Stimulated activated CD4-positive, alpha-beta T cell treated with anti-CD3 and anti-CD28 coated beads, Interleukin-4, amount 100 ng/mL, for 1 hour (primary cell): ENCODE data around the gene GAS6.

Experiments
- DNase-seq: peaks from one replicate; pipeline ENCODE4 v3.0.0-alpha.2; 2020

GAS6 gene

DNA sequence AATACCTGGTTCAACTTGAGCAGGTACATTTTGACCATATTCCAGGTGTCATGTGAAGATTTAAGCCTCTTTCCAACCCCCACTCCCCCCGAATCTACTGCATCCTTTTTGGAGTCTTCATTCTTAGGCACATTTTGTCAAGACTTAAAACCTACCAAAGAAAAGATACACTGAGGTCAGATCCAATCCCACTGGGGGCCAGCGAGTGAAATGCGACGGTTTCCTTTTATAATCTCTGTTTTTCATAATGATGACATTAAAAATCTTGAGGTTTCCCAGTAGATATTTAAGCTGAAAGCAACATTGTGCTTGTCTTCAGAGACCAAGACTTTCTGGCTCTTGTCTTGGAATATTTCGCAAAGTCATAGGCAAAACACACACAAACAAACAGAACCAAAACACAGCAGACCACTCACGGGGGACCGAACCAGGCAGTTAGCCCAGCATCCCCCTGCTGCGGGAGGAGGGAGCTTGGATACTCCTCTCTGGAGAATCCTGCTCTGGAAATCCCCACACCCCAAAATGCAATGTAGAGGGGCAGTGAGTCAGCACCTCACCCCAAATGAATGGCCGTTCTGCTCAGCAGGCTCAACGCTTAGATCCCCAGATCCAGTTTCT, 506 bp upstream of the GAS6 start:
- DNase-seq: no peak

DNA sequence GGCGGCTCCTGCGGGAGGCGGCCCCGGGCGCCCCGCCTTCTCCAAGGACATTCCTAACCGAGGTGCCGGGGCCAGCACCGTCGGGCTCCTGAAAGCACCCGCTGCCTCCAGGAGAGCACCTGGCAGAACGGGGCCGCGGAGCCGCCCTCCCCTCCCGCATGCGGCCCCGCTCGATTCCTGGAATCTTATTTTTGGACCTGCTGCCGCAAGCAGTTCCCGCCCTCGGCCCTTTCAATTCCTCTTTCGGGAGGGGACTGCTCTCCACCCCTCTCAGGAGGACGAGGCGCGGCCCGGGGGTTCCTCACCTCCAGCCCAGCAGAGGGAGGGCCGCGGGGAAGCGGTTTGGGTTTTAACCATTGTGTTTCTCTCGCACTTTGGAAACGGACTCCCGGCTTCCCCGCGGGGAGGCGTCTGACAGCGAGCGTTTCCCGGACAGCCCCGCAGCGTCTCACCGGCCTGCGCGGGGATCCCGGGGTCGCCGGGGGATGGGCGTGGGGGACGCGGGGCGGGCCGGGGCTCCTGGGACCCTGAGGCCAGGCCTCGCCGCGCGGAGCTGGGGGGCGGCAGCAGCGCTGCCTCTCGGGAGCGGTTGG, 849 bp downstream of the GAS6 start:
- no peak for DNase-seq

DNA sequence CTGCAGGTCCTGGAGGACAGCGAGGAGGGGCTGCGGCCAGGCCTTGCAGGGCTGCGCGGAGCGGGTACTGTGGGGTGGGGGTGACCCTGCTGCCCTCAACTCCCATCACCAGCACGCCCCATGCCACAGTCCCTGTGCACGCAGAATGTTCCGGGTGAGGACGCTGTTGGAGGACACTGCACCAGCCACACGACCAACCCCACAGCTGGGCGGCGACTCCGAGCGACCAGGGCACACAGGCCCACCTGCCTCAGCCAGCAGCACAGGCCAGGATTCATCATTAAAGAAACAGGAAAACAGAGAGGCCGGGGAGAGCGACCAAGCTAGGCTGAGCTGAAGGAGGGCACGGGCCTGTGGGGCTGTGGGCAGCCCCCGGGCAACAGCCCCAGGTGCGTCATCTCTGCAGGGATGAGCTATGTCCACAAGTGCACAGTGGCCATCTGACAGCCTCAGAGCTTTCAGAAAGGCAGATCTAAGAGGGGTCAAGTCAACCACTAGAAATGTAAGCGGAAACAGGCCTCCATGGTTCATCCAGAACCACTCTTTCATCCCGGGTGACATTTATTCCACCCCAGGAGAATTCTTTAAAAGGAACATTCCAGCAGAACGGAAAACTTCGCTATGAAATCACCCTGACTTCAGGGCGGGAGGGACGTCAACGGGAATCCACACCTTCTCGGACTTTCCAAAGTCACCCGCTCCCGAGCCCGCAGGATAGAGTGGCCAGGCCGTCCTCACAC, 1.5 kb downstream of the GAS6 start:
- no peak for DNase-seq

DNA sequence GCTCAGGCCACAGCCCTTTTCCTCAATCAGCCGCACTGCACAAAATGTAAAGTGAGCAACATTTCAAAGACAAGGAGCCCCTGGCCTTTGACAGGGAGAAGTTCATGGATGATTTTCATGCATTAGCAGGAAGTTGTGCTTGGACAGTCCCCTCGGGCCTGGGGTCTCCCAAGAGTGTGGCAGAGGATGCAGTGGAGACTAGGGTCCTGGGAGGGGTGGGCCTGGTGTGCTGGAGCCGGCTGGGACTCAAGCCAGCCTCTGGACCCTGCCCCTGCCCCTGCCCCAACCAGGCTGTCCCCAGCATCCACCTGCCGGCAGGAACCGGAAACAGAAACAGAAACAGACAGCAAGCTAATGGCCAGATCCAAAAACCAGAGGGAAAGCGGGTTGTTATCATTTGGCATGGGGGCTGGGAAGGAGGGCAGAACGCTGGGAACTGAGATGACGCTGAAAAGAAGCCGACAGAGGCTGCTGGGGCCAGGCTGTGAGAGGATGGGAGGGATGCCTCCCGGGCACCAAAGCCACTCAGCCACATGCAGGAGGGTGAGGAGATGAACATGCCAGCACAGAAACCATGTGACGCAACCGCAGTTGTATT, 2.3 kb downstream of the GAS6 start:
- no peak for DNase-seq

DNA sequence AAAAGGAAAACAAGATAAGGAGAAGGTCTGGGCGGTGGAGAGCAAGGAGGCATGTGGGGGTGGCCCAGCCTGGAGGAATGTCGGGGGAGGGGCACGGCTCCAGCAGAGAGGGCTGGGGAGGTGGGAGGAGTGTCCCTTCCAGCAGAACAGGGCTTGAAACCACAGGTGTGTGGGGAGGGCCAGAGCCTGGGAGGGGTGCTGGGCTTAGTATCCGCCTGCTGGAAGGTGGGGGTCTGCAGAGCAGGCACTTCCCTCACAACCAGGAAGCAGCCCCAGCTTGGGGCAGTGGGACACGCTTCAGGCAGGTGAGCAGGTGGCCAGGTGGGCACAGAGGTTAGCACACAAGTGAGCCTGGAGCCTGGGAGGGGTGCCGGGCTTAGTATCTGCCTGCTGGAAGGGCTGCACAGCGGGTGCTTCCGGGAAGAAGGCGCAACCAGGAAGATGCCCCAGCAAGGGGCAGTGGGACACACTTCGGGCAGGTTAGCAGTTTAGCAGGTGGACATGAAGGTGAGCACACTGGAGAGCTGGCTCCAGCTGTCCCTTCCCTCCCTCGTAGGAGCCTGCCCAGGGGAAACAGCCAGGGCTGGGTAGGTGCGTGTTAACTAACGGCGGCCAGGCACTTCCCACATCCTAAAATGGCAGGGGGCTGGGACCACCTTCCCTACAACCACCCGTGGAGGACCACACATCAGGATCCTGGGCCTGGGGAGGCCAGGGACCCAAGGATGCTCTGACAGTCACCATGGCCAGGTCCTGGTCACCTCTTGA, 3.0 kb downstream of the GAS6 start:
- DNase-seq: no peak

DNA sequence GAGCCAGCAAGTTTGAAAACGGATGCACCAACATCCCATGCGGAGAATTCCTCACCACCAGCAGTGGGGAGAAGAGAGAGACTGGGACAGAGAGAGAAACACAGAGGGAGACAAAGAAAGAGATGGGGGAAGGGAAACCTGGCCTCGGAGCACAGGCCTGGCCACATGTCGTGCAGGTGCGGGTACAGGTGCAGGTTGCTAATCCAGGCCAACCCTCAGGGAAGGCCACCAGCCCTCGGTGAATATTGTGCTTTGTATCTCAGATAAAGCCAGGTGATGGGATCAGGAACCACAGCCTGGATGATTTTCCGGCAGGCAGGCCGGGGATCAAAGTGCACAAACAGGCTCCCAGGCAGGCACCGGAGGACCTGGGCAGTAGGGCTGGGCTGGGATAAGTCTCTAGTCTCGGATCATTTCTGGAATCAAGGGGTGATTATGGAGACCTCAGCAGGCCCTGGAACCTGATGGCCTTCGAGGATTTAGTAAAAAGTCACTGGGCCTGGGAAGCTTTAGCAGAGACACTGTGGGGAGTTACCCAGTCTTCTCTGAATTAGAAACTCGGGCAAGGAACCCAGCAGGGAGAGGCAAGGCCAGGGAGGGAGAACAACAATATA, 3.7 kb downstream of the GAS6 start:
- DNase-seq: no peak

DNA sequence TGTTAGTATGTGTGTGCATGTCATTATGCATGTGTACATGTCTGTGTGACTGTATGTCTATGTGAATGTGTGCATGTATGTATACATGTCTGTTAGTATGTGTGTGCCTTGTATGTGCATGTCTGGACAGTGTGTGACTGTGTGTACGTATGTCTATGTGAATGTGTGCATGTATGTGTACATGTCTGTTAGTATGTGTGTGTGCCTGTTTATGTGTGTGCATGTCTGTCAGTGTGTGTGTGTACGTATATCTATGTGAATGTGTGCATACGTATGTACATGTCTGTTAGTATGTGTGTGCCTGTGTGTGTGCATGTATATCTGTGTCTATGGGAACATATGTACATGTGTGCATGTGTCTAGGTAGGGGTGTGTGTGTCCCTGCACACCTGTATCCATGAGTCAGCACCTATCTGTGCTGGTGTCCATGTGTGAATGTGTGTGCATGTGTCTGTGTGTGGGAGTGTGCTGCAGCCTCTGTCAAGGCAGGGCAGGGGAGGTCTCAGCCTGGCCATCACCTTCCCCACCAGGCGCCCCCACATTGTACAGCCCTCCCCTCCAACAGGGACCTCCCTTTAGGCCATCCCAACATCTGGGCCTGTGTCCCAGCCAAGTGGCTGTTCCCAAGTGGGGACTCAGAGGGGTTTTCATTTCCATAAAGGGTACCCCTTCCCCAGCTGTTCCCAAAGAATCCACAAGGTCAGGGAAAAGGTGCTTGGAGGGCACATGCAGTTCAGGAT, 4.4 kb downstream of the GAS6 start:
- no peak for DNase-seq

DNA sequence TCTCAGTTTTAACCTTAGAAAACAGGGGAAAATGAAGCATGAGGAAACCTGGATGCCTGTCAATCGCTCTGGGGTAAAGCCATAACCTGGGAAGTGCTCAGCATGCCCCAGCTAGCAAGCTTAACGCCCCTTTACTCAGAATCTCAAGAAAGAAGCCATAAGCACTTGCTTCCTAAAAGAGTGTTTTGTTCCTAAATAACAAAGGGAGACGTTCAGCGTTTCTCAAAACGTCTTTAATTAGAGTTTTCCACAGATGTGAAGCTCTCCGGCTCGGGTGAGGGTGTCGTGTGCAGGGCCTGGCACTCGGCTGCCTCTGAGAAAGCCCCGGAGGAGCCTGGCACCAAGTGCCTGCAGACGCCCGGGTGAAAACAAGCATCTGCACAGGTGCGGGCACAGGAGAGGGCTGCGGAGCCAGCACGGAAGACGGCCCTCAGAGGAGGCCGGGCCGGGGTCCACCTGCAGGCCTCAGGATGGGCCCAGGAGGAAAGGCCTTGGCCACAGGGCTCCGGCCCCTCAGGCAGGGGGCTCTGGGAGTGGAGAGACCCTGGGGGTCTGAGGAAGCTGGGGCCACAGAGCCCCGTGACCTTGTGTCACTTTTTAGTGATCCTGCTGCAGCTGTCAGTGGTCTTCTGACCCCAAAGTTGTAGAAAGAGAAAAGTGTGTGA, 6.2 kb downstream of the GAS6 start:
- DNase-seq: no peak

DNA sequence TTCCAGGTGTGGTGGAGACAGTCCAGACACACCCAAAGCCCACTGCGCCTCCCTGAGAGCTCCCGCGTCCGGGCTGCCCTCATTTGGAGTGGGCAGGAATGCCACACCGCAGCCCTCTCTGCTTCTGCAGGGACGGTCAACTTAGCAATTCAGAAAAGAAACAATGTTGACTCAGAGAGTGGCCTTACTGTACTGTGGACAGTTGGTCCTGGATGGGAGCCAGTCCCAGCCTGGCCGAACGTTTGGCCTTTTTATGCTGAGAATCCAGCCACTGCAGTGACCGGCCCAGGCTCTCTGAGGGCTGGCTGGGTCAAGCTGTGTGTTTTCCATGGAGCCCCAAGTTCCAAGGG, 7.2 kb downstream of the GAS6 start:
- no peak for DNase-seq

DNA sequence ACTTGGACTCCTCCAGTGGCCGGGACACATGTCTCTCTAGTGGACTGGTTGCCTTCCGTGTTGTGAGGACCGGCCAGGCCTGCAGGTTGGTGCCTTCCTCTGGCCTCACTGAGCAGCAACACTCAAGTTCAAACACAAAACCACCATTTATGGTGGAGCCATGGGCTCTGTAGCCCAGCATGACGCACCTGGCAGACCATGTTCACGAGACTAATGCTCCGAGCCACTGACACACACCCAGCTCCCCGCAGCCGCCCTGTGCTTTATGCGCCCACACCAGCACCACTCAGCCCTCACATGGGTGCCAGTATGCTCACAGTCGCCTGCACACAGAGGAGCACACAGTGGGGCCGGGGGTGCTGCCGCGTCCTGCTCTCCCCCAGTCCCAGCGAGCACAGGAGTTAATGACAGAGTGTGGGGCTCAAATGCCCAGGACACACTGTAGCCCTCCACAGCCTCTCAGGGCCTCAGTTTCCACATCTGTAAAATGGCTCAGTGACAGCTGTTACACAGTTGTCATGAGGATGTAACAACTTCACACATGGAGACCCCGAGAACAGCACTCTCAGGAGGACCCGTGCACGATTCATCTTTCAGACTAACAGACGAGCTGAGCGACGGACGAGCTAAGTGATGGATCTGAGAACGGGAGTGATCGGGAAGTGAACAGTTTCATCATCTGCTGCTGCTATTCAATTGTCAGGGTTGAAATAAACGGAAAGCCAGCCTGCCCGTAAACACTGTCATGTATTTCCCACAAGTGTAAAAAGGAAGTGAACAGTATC, 7.8 kb downstream of the GAS6 start:
- DNase-seq: no peak

DNA sequence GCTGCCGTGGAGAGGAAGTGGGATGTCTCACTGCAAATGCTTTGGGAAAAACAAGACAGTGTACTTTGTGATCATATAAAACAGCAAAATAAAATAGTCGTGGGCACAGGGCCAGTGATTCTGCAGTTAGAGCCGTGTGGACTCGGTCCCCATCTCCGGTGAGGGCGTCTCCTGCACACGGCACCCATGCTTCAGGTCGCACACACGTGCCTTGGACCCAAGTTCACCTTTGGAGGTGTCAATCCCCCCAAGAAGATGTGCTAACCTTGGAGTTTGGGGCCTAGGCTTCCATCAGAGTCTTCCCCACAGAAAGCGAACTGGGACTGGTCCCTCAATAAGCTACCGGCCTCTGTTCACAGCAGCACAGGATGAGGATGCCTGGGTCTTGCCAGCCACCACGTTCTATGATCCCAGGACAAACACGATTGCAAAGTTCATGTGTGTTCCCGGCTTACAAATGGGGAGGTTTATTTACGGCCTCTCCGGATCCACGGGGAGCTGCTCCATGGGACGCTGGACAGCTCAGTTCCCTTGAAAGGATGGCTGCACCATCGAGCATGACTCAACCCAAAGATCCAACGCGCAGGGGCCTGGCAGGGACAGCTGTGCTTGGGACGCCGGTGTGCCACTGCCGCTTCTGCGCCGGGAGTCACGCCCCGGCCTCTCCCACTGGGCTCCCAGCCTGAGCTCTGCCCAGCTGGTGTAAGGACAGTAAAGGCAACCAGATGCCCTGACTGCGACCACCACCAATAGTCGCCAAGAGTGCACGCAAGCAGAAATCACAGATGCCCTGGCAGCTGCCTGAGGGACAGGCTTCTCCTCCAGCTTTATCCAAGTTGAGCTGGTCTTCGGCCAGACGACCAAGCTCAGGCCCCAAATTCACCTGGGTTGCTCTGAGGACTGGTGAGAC, 8.6 kb downstream of the GAS6 start:
- DNase-seq: no peak

DNA sequence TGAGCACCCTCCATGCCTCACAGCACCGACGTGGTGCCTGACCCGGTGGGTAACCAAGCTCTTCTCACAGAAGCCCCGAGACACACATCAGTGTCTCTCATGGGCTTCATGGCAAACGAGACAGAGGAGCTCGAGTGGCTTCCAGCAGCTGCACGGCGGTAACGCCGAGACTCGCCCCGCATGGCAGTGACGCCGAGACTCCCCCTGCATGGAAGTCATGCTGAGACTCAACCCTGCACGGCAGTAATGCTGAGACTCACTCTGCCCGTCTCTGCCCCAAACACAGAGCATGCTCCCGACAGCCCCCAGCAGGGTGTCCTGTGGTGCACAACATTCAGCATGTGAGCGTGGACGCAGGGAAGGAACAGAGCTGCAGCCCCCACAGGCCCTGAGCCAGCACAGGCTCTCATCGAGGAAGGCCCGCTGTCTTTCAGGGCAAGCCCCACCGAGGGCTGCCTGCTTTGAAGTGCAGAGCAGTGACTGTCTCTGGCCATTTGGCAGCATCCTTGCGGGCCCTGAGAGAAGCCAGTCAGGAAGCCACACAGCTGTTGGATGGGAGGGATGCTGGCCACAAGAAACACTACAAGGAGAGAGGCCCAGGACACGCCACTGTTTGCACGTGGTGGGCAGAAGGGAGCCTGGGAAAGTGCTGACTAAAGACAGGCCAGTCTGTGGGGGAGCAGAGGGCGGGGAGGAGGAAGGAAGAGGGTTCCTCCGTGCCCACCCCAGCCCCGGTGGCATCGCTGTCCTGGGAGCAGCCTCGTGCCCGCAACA, 9.5 kb downstream of the GAS6 start:
- no peak for DNase-seq

DNA sequence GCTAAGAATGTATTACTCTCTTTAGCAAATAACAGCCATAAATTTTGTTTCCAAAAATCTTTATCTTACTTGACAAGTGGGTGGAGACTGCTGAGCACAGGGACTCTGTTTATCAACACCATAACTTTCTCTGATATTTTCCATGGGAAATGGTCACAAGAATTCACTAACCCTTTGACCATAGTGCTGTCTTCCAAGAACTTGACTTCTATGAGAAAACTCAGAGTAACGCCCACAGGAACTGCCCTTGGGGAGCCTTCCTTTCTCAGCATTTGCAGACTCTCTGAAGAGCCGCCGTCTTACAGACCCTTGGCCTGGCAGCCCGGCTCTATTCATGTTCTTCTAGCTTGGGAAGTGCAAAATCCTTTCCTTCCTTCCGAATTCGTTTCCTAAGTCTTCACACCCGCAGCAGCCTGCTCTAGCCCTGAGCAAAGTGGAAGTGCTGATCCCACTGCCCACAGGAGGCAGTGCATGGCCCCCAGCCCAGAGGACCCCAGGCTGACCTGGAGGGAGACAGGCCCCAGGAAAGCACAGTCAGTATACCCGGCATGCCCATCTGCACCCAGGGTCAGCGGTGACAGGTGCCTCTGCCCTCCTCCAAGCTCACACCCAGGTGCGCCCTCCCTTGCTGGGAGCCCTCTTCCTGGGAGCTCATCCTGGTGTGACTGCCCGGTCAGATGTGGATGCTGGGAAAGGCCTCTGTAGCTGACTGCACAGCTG, 10.2 kb downstream of the GAS6 start:
- DNase-seq: no peak

DNA sequence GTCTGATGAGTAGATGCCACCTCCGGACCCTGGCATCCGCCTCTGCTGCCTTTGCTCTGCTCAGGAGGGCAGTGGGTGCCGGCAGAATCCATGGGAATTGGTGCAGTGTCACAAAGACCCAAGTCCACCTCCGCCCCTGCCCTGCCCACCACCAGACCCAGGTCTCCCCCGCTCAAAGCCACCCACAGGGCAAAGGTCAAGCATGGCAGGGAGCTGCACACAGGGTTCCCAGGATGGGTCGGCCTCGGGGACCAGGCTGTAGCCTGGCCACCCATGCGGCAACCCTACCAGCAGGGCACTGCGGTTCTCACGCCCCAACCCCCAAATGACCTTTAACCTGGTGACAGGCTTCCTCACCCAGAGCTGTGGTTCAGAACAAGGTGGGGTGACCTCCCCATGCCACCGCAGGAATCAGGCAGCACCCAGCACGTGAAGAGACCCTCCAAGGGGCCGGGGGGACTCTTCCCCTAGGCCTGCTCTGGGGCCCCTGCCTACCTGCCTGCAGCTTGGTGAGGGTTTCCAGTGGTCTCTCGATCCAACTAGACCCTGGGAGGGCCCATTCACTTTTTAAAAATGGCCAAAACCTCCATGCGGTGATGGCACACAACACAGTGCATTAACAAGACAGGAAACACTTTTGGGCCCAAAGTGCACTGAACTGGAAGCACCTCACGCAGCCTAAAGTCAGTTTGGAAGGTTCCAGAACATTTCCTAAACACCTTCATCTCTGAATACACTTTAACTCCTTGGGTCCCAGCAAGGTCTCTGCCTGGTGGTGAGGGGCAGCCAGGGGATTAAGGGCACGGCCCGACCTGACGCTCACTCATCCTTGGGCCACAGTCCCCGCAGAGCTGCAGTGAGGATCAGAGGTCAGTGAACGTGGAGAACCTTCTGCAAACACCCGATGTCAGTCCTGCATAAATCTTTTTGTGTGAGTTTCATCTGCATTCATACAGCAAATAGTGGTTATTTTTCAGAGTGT, 11.0 kb downstream of the GAS6 start:
- DNase-seq: no peak

DNA sequence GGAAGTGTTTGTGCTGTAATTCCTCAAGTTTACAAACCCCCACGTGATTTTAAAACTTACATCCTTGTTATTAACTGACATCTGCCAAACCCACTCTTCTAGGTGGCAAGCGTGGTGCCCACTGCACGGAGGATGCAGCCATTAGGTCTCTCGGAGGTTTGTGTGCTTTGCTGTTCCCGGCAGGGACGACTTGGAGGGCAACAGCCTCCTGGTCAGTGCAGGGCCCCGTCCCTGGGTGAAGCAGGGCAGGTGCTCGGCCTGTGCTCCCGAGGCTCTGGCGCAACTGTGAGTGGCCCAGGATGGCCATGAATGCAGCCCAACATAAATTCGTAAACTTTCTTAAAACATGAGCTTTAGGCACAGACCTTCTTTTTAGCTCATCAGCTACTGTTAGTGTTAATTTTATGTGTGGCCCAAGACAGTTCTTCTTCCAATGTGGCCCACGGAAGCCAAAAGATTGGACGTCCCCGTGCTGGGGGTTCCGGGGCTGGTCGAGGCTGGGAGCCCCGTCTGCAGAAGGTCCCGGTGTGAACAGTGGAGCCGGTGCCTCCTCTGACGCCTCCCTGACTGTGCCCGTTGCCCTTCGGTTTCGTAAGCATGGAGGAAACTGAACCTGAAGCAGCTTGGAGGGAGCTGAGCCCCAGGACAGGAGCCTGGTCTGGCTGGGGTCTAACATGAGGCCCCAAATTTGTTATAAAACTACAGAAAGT, 11.9 kb downstream of the GAS6 start:
- no peak for DNase-seq

DNA sequence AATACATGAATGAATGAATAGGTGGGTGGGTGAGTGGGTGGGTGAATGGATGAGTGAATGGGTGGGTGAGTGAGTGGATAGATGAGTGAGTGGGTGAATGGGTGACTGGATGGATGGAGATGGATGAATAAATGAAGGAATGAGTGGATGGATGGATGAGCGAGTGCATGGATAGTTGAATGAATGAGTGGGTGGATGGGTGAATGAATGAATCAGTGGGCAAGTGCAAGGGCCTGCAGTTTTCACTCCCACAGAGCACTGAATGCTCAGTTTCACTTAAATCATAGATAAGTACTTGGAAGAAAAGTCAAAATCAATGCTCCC, 12.4 kb downstream of the GAS6 start:
- no peak for DNase-seq
